PC-9 (cell line): ENCODE data around the gene AP1S2. TPM values are rescaled to one million over a fixed set of nuclear protein-coding genes. Genes with fewer than 3 reads are reported as not detected.

Source experiments
- BruUV-seq: library from RNA; stranded (reverse); fragments of 400-500 nt; replicated peaks from 2 replicates; lab custom pipeline; 2021; lab: Mats Ljungman, UMichigan
- CTCF ChIA-PET: fragments of 300-600 bp; sonication (Branson Sonifier 250); formaldehyde crosslinking; loops from one replicate; lab custom pipeline; 2022; ENCODE audit warnings: antibody characterized with exemption; lab: Charles Lee
- POLR2A ChIA-PET: fragments of 300-600 bp; sonication (Branson Sonifier 250); formaldehyde crosslinking; loops from one replicate; lab custom pipeline; 2022; ENCODE audit warnings: antibody characterized with exemption; ENCODE audit not compliant: unreplicated experiment; lab: Charles Lee
- DNase-seq, 2 experiments: peaks; one replicate each; pipeline versions ENCODE4 v3.0.0 to v3.0.0-alpha.2; 2015 to 2022; ENCODE audit warnings: mixed read lengths in 1 of 2
- H2AFZ ChIP-seq: fragments of 200-600 bp; sonication (generic); 2 replicates; pipeline ENCODE4 v1.8.1; 2017; ENCODE audit warnings: antibody characterized with exemption
- H3F3A ChIP-seq: fragments of 200-600 bp; sonication (generic); 2 replicates; pipeline ENCODE4 v1.8.1; 2017; ENCODE audit warnings: antibody characterized with exemption, mild to moderate bottlenecking, low read depth; ENCODE audit not compliant: insufficient read depth
- H3K27ac ChIP-seq: fragments of 200-600 bp; sonication (generic); 2 replicates; pipeline ENCODE4 v1.6.1; 2016; ENCODE audit warnings: mixed run types
- H3K27me3 ChIP-seq: fragments of 200-600 bp; sonication (generic); 2 replicates; pipeline ENCODE4 v1.6.1; 2016; ENCODE audit warnings: low read depth, mixed run types; ENCODE audit not compliant: insufficient read depth
- H3K36me3 ChIP-seq: fragments of 200-600 bp; sonication (generic); 2 replicates; pipeline ENCODE4 v1.6.1; 2016; ENCODE audit warnings: low read depth, mixed run types
- H3K4me1 ChIP-seq: fragments of 200-600 bp; sonication (generic); replicated peaks from 2 replicates; pipeline ENCODE4 v1.6.1; 2016; ENCODE audit warnings: mixed run types; ENCODE audit not compliant: insufficient read depth
- H3K4me2 ChIP-seq: fragments of 200-600 bp; sonication (generic); 2 replicates; pipeline ENCODE4 v1.6.1; 2017; ENCODE audit warnings: mixed run types
- H3K4me3 ChIP-seq: fragments of 200-600 bp; sonication (generic); 2 replicates; pipeline ENCODE4 v1.6.1; 2016; ENCODE audit warnings: mixed run types
- H3K79me2 ChIP-seq: fragments of 200-600 bp; sonication (generic); 2 replicates; pipeline ENCODE4 v1.6.1; 2017; ENCODE audit warnings: low read depth, mixed run types
- H3K9me2 ChIP-seq: fragments of 200-600 bp; sonication (generic); 2 replicates; pipeline ENCODE4 v1.8.1; 2017; ENCODE audit warnings: mild to moderate bottlenecking; ENCODE audit not compliant: insufficient read depth
- H3K9me3 ChIP-seq: fragments of 200-600 bp; sonication (generic); 2 replicates; pipeline ENCODE4 v1.8.1; 2016; ENCODE audit warnings: low read depth; ENCODE audit not compliant: insufficient read depth
- H4K20me1 ChIP-seq: fragments of 200-600 bp; sonication (generic); 2 replicates; pipeline ENCODE4 v1.8.1; 2017; ENCODE audit not compliant: insufficient read depth
- CTCF ChIP-seq: fragments of 200-600 bp; sonication (generic); conservative IDR thresholded peaks from 2 replicates; pipeline ENCODE4 v1.6.1; 2017; ENCODE audit warnings: mixed run types, antibody characterized with exemption, mild to moderate bottlenecking, moderate library complexity
- EZH2 ChIP-seq: fragments of 200-600 bp; sonication (generic); IDR thresholded peaks from 2 replicates; pipeline ENCODE4 v1.8.0; 2017; ENCODE audit warnings: antibody characterized with exemption, low read depth
- intact Hi-C: fragments of 100-400 bp; cut with micrococcal nuclease; formaldehyde crosslinking; loops from one replicate; pipeline ENCODE4 v1.10.0; 2022; ENCODE audit not compliant: unreplicated experiment
- total RNA-seq: library from RNA; stranded (reverse); gene quantifications from 2 replicates; pipeline ENCODE4 v1.2.3, GENCODE V29; 2021

AP1S2 gene
- total RNA-seq, 1 experiment from 2014 or later = 14.2 TPM

GRCh38 chrX:15786915-15787314, 67.7 kb downstream of the AP1S2 start:
- no peak overlapping the region for H3K4me2 ChIP-seq
- 0 out of 2 replicates have a peak, but pooled peaks cover 7% of the 10 kb centered on the region for H3K79me2 ChIP-seq
- H3K36me3 ChIP-seq = no peaks in the 10 kb centered on the region
- DNase-seq = no peak
- intact Hi-C loops = no loop called here
- H2AFZ ChIP-seq = no peak overlapping the region
- H3K9me2 ChIP-seq = no peaks in the 10 kb centered on the region
- BruUV-seq = no TSS peak
- no peaks in the 10 kb centered on the region for H4K20me1 ChIP-seq
- H3F3A ChIP-seq = 0 out of 2 replicates have a peak, but pooled peaks cover 9% of the 10 kb centered on the region
- H3K27ac ChIP-seq = no peak overlapping the region
- H3K4me1 ChIP-seq = peaks cover 8% of the 10 kb centered on the region; the same call in 1 of the 2 replicates
- no peaks in the 10 kb centered on the region for H3K27me3 ChIP-seq
- no peaks in the 10 kb centered on the region for H3K9me3 ChIP-seq
- CTCF ChIA-PET = no interaction called here
- TF ChIP-seq CTCF = no peak
- TF ChIP-seq EZH2 = no peak
- POLR2A ChIA-PET = no interaction called here
- H3K4me3 ChIP-seq = no peak overlapping the region

- no peak for TF ChIP-seq CTCF
- TF ChIP-seq EZH2 = no peak
- H4K20me1 ChIP-seq = no peaks in the 10 kb centered on the region
- no peaks in the 10 kb centered on the region for H3K9me2 ChIP-seq
- no TSS peak for BruUV-seq
- peaks cover 8% of the 10 kb centered on the region; the same call in 1 of the 2 replicates for H3K4me1 ChIP-seq
- intact Hi-C loops = no loop called here
- no peak for DNase-seq
- no peak overlapping the region for H3K4me2 ChIP-seq
- no peaks in the 10 kb centered on the region for H3K36me3 ChIP-seq
- H3K9me3 ChIP-seq = no peaks in the 10 kb centered on the region
- H3K79me2 ChIP-seq = no peaks in the 10 kb centered on the region
- no peak overlapping the region for H2AFZ ChIP-seq
- POLR2A ChIA-PET = no interaction called here
- H3K27me3 ChIP-seq = no peaks in the 10 kb centered on the region
- no peak overlapping the region for H3K27ac ChIP-seq
- 0 out of 2 replicates have a peak, but pooled peaks cover 9% of the 10 kb centered on the region for H3F3A ChIP-seq
- no peak overlapping the region for H3K4me3 ChIP-seq
- CTCF ChIA-PET = no interaction called here
These were observed 69.3 kb downstream of the AP1S2 start for GRCh38 chrX:15785176-15785750.

GRCh38 chrX:15781961-15782699, 72.5 kb downstream of the AP1S2 start:
- Histone ChIP-seq H3K9me3 (no peaks in the 10 kb centered on the region), H3K4me1 (no peaks in the 10 kb centered on the region), H3K4me2 (no peak overlapping the region), H3K9me2 (no peaks in the 10 kb centered on the region), H3F3A (no peaks in the 10 kb centered on the region), H3K4me3 (no peak overlapping the region), H2AFZ (no peak overlapping the region), H3K36me3 (no peaks in the 10 kb centered on the region; the same call in 1 of the 2 replicates), H3K27me3 (no peaks in the 10 kb centered on the region), H3K27ac (no peak overlapping the region), H4K20me1 (no peaks in the 10 kb centered on the region), H3K79me2 (no peaks in the 10 kb centered on the region)
- no peak for DNase-seq
- no TSS peak for BruUV-seq
- no peak for TF ChIP-seq CTCF
- TF ChIP-seq EZH2 = no peak
- CTCF ChIA-PET = no interaction called here
- POLR2A ChIA-PET = no interaction called here
- intact Hi-C loops = no loop called here

Other genes starting within 250 kb of the AP1S2 start
- 1.1 and 2.7 TPM in 2 replicates for gene CLTRN, start 190.0 kb downstream of the AP1S2 start, total RNA-seq
- 10.9 and 12.1 TPM in 2 replicates for gene CA5B, start 116.5 kb downstream of the AP1S2 start, total RNA-seq
- gene ZRSR2, start 64.3 kb downstream of the AP1S2 start, total RNA-seq = 7.2 and 7.6 TPM in 2 replicates